Measurements from ENCODE around the gene PRDX1. TPM values are rescaled to one million over a fixed set of nuclear protein-coding genes. Genes with fewer than 3 reads are reported as not detected.

The PRDX1 gene
- total RNA-seq, 1 donor from 2014 or later, result 351 TPM

GRCh38 chr1:45542591-45542990 is 20.9 kb upstream of the PRDX1 start:
- H3K27me3 Mint-ChIP-seq, result no peaks in the 10 kb centered on the region
- no peaks in the 10 kb centered on the region for H3K36me3 Mint-ChIP-seq (ENCODE audit: low read depth)
- CTCF ChIA-PET, result interaction anchor here (4.3 kb wide), 1 partner anchor 27 kb away, joined by 23 read pairs; no protein-coding TSS in a partner anchor
- intact Hi-C loops (cut with micrococcal nuclease), result no loop called here
- no peak overlapping the region for H3K4me3 Mint-ChIP-seq
- POLR2A ChIA-PET, result interaction anchor here (0.7 to 13.9 kb wide), 4 partner anchors 8 to 702 kb away, joined by 10 to 457 read pairs (median 32); partner anchors contain the start of genes AKR1A1, NASP and PRDX1
- ATAC-seq (ENCODE audit: low read depth), result no peak
- DNase-seq, result no peak
- peak overlapping the region; percentile 50 for H3K27ac Mint-ChIP-seq
- no peak for TF ChIP-seq CTCF (IDR thresholded peaks at IDR 0.05)
- no peaks in the 10 kb centered on the region for H3K9me3 Mint-ChIP-seq
- peaks cover 56% of the 10 kb centered on the region for H3K4me1 Mint-ChIP-seq

DNA sequence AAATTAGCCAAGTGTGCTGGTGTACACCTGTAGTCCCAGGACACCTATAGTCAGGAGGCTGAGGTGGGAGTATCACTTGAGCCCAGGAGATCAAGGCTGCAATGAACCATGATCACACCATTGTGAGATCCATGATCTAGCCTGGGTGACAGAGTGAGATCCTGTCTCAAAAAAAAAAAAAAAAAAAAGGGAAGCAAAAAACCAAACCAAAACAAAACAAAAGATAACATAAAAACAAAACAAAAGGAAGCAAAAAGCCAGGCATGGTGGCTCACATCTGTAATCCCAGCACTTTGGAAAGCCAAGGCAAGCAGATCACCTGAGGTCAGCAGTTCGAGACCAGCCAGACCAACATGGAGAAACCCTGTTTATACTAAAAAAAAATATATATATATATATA is 19.5 kb upstream of the PRDX1 start:
- Mint-ChIP-seq H3K4me3 (no peak overlapping the region), H3K36me3 (ENCODE audit: low read depth) (no peaks in the 10 kb centered on the region)

DNA sequence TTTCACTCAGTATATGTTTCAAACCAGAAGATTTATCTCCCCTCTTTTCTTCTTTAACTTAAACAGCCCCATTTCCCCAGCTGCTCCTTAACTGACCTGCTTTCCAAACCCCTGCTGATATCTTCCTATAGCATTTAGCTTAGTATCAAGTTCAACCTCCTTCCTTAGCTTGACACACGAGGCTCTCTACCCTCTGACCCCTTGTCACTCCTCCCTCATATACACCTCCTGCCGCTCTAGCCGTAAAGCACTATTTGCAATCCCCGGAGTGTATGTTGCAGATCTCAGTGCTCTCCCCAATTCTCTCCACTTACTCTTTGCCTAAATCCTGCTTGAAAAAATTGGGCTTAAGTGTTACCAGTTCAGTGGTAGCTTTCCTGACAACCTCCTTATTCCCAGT is 15.2 kb upstream of the PRDX1 start:
- Mint-ChIP-seq H3K9me3 (no peaks in the 10 kb centered on the region), H3K27me3 (no peaks in the 10 kb centered on the region), H3K4me1 (peaks cover 12% of the 10 kb centered on the region), H3K27ac (no peak overlapping the region), H3K36me3 (ENCODE audit: low read depth) (no peaks in the 10 kb centered on the region), H3K4me3 (no peak overlapping the region)
- intact Hi-C loops (cut with micrococcal nuclease), result no loop called here
- DNase-seq, result no peak
- TF ChIP-seq CTCF (IDR thresholded peaks at IDR 0.05), result no peak
- CTCF ChIA-PET, result interaction anchor here (1.1 to 1.9 kb wide), 2 partner anchors 25 to 33 kb away, joined by 3 to 4 read pairs; no protein-coding TSS in a partner anchor
- ATAC-seq (ENCODE audit: low read depth), result no peak
- POLR2A ChIA-PET, result interaction anchor here (0.6 to 2.2 kb wide), 3 partner anchors 14 to 83 kb away, joined by 3 to 12 read pairs (median 7); partner anchors contain the start of genes AKR1A1 and PRDX1

More for the DNA sequence above, 19.5 kb upstream of the PRDX1 start:
- ChIA-PET CTCF (interaction anchor here (1.0 kb wide), 1 partner anchor 20 kb away, joined by 4 read pairs; the partner anchor contains the start of gene PRDX1), POLR2A (interaction anchor here (0.5 to 13.9 kb wide), 4 partner anchors 8 to 20 kb away, joined by 3 to 457 read pairs (median 8); partner anchors contain the start of genes AKR1A1 and PRDX1)
- intact Hi-C loops (cut with micrococcal nuclease), result no loop called here
- H3K27ac Mint-ChIP-seq, result peak overlapping the region; percentile 30
- no peak for DNase-seq
- no peaks in the 10 kb centered on the region for H3K9me3 Mint-ChIP-seq
- H3K27me3 Mint-ChIP-seq, result no peaks in the 10 kb centered on the region
- H3K4me1 Mint-ChIP-seq, result peaks cover 49% of the 10 kb centered on the region
- ATAC-seq (ENCODE audit: low read depth), result no peak
- TF ChIP-seq CTCF (IDR thresholded peaks at IDR 0.05), result no peak

DNA sequence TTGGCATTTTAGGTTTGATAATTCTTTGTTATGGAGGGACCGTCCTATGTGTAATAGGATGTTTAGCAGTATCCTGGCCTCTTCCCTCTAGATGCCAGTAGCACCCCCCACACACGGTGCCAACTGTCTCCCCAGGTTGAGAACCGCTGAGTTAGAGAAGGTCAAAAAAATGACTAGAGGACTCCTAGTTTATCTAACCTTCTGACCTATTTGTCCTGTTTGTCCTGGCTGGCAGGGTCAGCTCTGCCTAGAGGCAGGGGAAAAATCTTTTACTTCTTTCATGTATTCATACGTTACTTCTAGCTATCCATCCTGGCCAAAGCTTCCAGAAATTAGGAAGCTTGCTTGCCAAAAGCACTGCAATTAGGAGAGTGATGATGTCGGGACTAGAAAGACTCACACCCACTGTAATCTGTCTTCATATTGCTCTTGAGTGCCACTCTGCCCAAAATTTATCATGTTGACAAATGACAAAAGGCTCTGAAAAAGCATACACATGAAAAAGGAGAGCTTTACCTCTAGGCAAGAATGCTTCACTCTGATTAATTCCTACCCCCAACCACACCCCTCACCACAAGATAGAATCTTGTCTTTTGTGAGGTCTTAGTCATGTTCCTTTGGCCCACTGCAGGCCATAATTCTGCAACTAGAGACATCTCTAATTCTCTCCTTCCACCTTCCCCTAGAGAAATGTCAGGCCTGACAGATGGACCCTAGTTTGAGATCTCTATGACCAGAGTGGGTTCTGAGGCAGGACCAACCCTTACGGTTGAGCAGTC is 14.5 kb upstream of the PRDX1 start:
- CTCF ChIA-PET, result interaction anchor here (1.1 to 1.9 kb wide), 3 partner anchors 23 to 34 kb away, joined by 3 to 4 read pairs (median 3); no protein-coding TSS in a partner anchor
- H3K4me1 Mint-ChIP-seq, result peaks cover 6% of the 10 kb centered on the region
- H3K36me3 Mint-ChIP-seq (ENCODE audit: low read depth), result no peaks in the 10 kb centered on the region
- no peak for TF ChIP-seq CTCF (IDR thresholded peaks at IDR 0.05)
- no peak overlapping the region for H3K4me3 Mint-ChIP-seq
- no peaks in the 10 kb centered on the region for H3K9me3 Mint-ChIP-seq
- DNase-seq (no peak), ATAC-seq (ENCODE audit: low read depth) (no peak)
- POLR2A ChIA-PET, result interaction anchor here (0.6 to 2.2 kb wide), 4 partner anchors 14 to 248 kb away, joined by 3 to 12 read pairs (median 6); partner anchors contain the start of genes AKR1A1 and PRDX1
- H3K27ac Mint-ChIP-seq, result no peak overlapping the region
- intact Hi-C loops (cut with micrococcal nuclease), result no loop called here
- H3K27me3 Mint-ChIP-seq, result no peaks in the 10 kb centered on the region

GRCh38 chr1:45531873-45532272 is 10.2 kb upstream of the PRDX1 start:
- H3K36me3 Mint-ChIP-seq (ENCODE audit: low read depth), result no peaks in the 10 kb centered on the region
- ATAC-seq (ENCODE audit: low read depth) (no peak), DNase-seq (no peak)
- H3K27ac Mint-ChIP-seq, result no peak overlapping the region
- ChIA-PET CTCF (no interaction called here), POLR2A (interaction anchor here (0.6 to 2.0 kb wide), 6 partner anchors 11 to 801 kb away, joined by 3 to 28 read pairs (median 6); partner anchors contain the start of genes PRDX1 and RNU5D-1)
- no peak for TF ChIP-seq CTCF (IDR thresholded peaks at IDR 0.05)
- H3K4me1 Mint-ChIP-seq, result no peaks in the 10 kb centered on the region
- no peak overlapping the region for H3K4me3 Mint-ChIP-seq
- intact Hi-C loops (cut with micrococcal nuclease), result no loop called here
- H3K27me3 Mint-ChIP-seq, result no peaks in the 10 kb centered on the region
- no peaks in the 10 kb centered on the region for H3K9me3 Mint-ChIP-seq

All from activated B cell treated with CpG ODN at 0.5 μM for 24 hours (primary cell).